Tibial artery (tissue), 4 donors: ENCODE data around the gene AP2A1.
"Not testable (repeated sequence)": the region's sequence is repeated elsewhere in the genome, so short reads cannot be mapped to it uniquely, and the experiment has no call there.

Experiments used
- DNase-seq, 2 donors: peaks; one replicate each; pipeline ENCODE4 v3.0.0-alpha.2; 2019
- H3K27ac ChIP-seq, 2 donors: fragments of 200-600 bp; sonication (generic) in 1 of 2; 1 replicate in 1 of 2; 2 replicates in 1 of 2; pipeline ENCODE4 v1.5.1; 2018 to 2019; ENCODE audit warnings: mild to moderate bottlenecking in 1 of 2
- H3K27me3 ChIP-seq, 2 donors: fragments of 200-600 bp; sonication (generic) in 1 of 2; one replicate each; pipeline versions ENCODE4 v1.5.1 to v1.6.0; 2016 to 2019
- H3K36me3 ChIP-seq, 3 donors: fragments of 200-600 bp; sonication (generic) in 2 of 3; one replicate each; pipeline ENCODE4 v1.5.1; 2016 to 2019; ENCODE audit warnings: mild to moderate bottlenecking in 2 of 3
- H3K4me1 ChIP-seq, 4 donors: fragments of 200-600 bp; sonication (generic) in 2 of 4; 1 replicate in 3 of 4; 2 replicates in 1 of 4; pipeline ENCODE4 v1.5.1; 2016 to 2019
- H3K4me3 ChIP-seq, 2 donors: fragments of 200-600 bp; sonication (generic) in 1 of 2; 1 replicate in 1 of 2; 2 replicates in 1 of 2; pipeline ENCODE4 v1.5.1; 2018 to 2019; ENCODE audit warnings: mild to moderate bottlenecking in 2 of 2
- H3K9me3 ChIP-seq, 3 donors: fragments of 200-600 bp; sonication (generic) in 1 of 3; one replicate each; pipeline ENCODE4 v1.5.1; 2016 to 2019
- intact Hi-C: fragments of 100-400 bp; cut with DNase I; formaldehyde crosslinking; loops from one replicate; pipeline ENCODE4 v1.15.0; 2023; ENCODE audit warnings: low total_unique reads
- TF ChIP-seq, protein P1 (sequence below), 2 experiments: fragments of 200-600 bp in 1 of 2; fragments of 450-650 bp in 1 of 2; IDR thresholded peaks; one replicate each; pipeline ENCODE4 v1.5.1; 2017 to 2019; ENCODE audit warnings: antibody characterized with exemption in 2 of 2, mild to moderate bottlenecking in 1 of 2, moderate library complexity in 1 of 2

Gene AP2A1

DNA sequence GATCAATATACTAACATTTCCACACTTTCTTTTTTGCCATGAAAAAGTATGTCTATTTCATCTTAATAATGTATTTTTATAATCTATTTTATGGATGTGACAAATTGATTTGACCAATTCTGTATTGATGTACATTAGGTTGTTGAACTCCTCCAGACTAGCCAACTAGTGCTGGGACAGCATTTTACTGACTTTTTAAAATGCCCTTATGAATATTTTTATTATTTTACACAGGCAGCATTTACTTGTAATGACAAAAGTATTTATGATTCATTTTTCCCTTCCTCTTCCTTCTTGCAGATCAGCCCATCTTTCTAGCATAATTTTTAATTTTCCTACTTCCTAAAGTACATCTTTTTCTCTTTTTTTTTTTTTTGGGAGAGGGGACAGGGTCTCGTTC is 47.2 kb downstream of the AP2A1 start:
- TF ChIP-seq, protein P1, sequence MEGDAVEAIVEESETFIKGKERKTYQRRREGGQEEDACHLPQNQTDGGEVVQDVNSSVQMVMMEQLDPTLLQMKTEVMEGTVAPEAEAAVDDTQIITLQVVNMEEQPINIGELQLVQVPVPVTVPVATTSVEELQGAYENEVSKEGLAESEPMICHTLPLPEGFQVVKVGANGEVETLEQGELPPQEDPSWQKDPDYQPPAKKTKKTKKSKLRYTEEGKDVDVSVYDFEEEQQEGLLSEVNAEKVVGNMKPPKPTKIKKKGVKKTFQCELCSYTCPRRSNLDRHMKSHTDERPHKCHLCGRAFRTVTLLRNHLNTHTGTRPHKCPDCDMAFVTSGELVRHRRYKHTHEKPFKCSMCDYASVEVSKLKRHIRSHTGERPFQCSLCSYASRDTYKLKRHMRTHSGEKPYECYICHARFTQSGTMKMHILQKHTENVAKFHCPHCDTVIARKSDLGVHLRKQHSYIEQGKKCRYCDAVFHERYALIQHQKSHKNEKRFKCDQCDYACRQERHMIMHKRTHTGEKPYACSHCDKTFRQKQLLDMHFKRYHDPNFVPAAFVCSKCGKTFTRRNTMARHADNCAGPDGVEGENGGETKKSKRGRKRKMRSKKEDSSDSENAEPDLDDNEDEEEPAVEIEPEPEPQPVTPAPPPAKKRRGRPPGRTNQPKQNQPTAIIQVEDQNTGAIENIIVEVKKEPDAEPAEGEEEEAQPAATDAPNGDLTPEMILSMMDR (IDR thresholded peaks at IDR 0.05), result no peak
- H3K27ac ChIP-seq, result peak overlapping the region; percentile 89 to 91
- no peaks in the 10 kb centered on the region for H3K9me3 ChIP-seq
- no peaks in the 10 kb centered on the region for H3K27me3 ChIP-seq
- H3K36me3 ChIP-seq, result no peaks in the 10 kb centered on the region
- intact Hi-C loops, result no loop called here
- no peak for DNase-seq
- peaks cover 0 to 43% (median 26%) of the 10 kb centered on the region in 4 donors for H3K4me1 ChIP-seq
- H3K4me3 ChIP-seq, result peak overlapping the region; percentile 59 to 73

DNA sequence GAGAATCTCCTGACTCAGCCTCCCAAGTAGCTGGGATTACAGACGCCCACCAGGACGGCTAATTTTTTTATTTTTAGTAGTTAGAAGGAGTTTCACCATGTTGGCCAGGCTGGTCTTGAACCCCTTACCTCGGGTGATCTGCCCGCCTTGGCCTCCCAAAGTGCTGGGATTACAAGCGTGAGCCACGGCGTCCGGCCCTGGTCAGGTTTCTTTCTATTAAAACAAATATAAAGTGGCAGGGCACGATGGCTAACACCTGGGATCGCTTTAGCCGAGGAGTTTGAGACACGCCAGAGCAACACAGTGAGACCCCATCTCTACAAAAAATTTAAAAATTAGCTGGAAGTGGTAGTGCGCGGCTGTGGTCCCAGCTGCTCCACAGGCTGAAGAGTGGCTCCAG is 49.8 kb downstream of the AP2A1 start:
- Histone ChIP-seq H3K9me3 (no peaks in the 10 kb centered on the region), H3K4me3 (peak overlapping the region; percentile 71 to 72), H3K4me1 (peaks cover 0 to 42% (median 21%) of the 10 kb centered on the region in 4 donors), H3K36me3 (peaks cover 0 to 9% (median 0%) of the 10 kb centered on the region in 3 donors), H3K27me3 (no peaks in the 10 kb centered on the region), H3K27ac (peak overlapping the region; percentile 94 to 95)
- TF ChIP-seq, protein P1 (IDR thresholded peaks at IDR 0.05), result no peak
- no peak for DNase-seq
- intact Hi-C loops, result loop anchor here (5.0 kb wide), 1 partner anchor 56 kb away; no protein-coding TSS in a partner anchor

DNA sequence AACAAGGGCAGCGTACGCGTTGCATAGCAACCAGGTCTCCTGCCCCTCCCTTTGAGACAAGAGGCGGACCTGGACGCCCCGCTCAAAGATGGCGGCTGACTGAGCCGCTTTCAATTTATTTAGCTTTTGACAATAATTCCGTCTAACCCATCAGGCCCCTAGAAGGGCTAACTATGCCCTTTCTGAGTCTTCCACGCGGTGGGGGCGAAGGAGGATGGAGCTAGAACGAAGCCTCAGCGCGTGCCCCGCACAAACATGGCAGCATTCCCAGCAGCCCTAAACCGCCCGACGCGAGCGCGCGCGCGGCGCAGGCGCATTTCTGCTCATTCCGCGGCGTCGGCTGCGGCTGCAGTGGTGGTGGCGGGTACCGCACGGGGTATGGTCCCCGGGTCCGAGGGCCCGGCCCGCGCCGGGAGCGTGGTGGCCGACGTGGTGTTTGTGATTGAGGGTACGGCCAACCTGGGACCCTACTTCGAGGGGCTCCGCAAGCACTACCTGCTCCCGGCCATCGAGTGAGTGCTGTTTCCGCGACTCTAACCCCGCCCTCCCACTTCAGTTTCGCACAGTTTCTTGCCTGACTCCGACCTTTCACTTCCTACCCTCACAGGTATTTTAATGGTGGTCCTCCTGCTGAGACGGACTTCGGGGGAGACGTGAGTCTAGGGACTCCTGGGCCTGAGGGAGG is 51.3 kb downstream of the AP2A1 start, which contains the start of gene MED25:
Gene MED25, plus strand, starts transcription at position 326 of the 685 bp plus-strand sequence. Its CDS starts 53 bp downstream, at position 379.
- Histone ChIP-seq H3K27me3 (no peaks in the 10 kb centered on the region), H3K36me3 (peaks cover 0 to 12% (median 3%) of the 10 kb centered on the region in 3 donors), H3K9me3 (no peaks in the 10 kb centered on the region), H3K4me1 (peaks cover 0 to 33% (median 14%) of the 10 kb centered on the region in 4 donors), H3K4me3 (peak within 1 kb of the TSS; percentile 71 to 72), H3K27ac (peak within 1 kb of the TSS; percentile 94 to 95)
- TF ChIP-seq, protein P1 (IDR thresholded peaks at IDR 0.05), result peak; percentile 55 to 78
- peak; percentile 80 to 90 for DNase-seq
- intact Hi-C loops, result loop anchor here (5.0 kb wide), 1 partner anchor 54 kb away; no protein-coding TSS in a partner anchor

DNA sequence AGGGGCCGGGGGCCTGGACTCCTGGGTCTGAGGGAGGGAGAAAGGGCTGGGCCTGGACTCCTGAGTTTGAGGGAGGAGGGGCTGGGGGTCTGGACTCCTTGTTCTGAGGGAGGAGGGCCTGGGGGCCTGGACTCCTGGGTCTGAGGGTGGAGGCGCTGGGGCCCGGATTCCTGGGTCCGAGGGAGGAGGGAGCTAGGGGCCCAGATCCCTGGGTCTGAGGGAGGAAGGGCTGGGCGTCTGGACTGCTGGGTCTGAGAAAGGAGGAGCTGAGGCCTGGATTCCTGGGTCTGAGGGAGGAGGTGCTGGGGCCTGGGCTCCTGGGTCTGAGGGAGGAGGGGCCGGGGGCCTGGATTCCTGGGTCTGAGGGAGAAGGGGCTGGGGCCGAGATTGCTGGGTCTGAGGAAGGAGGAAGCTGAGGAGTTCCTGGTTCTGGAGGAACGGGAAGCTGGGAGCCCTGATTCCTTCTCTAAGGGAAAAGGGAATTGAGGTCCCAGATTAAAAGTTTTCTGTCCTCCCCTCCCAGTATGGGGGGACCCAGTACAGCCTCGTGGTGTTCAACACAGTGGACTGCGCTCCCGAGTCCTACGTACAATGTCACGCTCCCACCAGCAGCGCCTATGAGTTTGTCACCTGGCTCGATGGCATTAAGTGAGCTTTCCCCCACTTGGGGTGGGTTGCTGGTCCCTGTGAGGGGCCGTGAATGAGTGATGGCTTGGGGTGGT is 52.0 kb downstream of the AP2A1 start:
- intact Hi-C loops, result loop anchor here (5.0 kb wide), 1 partner anchor 53 kb away; no protein-coding TSS in a partner anchor
- H3K36me3 ChIP-seq, result peaks cover 0 to 19% (median 11%) of the 10 kb centered on the region in 3 donors
- peak overlapping the region; percentile 71 to 72 for H3K4me3 ChIP-seq
- DNase-seq, result no peak
- no peaks in the 10 kb centered on the region for H3K27me3 ChIP-seq
- H3K4me1 ChIP-seq, result peaks cover 0 to 32% (median 13%) of the 10 kb centered on the region in 4 donors
- peak overlapping the region; percentile 94 to 95 for H3K27ac ChIP-seq
- TF ChIP-seq, protein P1 (IDR thresholded peaks at IDR 0.05), result no peak
- H3K9me3 ChIP-seq, result no peaks in the 10 kb centered on the region

DNA sequence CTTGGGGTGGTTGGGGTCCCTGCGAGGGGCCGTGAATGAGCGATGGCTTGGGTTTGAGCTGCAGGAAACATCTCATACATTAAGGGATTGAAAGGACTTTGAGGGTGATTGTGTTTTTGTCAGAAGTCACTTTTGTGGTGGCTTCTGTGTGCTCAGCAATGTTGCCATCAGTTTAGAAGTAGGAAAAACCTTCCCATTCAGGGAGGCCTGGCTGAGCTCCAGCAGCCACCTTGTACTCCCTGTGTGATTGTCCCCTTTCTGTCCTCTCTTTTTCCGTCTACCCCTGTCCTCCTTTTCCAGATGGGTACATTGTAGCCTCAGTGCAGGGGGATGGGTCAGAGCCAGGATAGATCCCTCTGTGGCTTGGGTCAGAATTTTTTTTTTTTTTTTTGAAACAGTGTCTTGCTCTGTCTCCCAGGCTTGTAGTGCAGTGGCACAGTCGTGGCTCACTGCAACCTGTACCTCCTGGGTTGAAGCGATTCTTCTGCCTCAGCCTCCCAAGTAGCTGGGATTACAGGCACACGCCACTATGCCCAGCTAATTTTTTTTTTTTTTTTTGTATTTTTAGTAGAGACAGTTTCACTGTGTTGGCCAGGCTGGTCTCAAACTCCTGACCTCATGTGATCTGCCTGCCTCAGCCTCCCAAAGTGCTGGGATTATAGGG is 52.8 kb downstream of the AP2A1 start:
- H3K9me3 ChIP-seq, H3K27ac ChIP-seq: not testable (repeated sequence)
- intact Hi-C loops, result loop anchor here (5.0 kb wide), 1 partner anchor 53 kb away; no protein-coding TSS in a partner anchor

More for the DNA sequence above, 52.8 kb downstream of the AP2A1 start:
- Histone ChIP-seq H3K36me3 (peaks cover 0 to 27% (median 15%) of the 10 kb centered on the region in 3 donors), H3K4me1 (peaks cover 0 to 25% (median 12%) of the 10 kb centered on the region in 4 donors), H3K4me3 (peak overlapping the region; percentile 71 to 72)
- not testable (repeated sequence) for DNase-seq, H3K27me3 ChIP-seq
